Midbrain (tissue), 1 donor: ENCODE results near the gene LTB4R.

ENCODE experiments used
- DNase-seq: peaks from one replicate; lab custom pipeline; 2025; lab: John Stamatoyannopoulos, UW

Gene LTB4R

GRCh38 chr14:24310646-24311604 lies at the start of gene LTB4R:
LTB4R (plus strand) TSS chr14:24311502; CDS start chr14:24315652, 4,150 bp downstream.
- peak; percentile 62 for DNase-seq

GRCh38 chr14:24261969-24262327 lies 49.4 kb upstream of the LTB4R start:
- DNase-seq: no peak

- no peak for DNase-seq
Observed at GRCh38 chr14:24262821-24263733, 48.2 kb upstream of the LTB4R start, which contains the start of gene TGM1. TGM1 (minus strand) TSS chr14:24263177; CDS start chr14:24262352, 825 bp downstream.

GRCh38 chr14:24263848-24264247 lies 47.5 kb upstream of the LTB4R start:
- DNase-seq: no peak

- no peak for DNase-seq
Observed at GRCh38 chr14:24264298-24264697, 47.0 kb upstream of the LTB4R start.

GRCh38 chr14:24266344-24267244 lies 44.7 kb upstream of the LTB4R start:
- no peak for DNase-seq

GRCh38 chr14:24267516-24267915 lies 43.8 kb upstream of the LTB4R start:
- DNase-seq: no peak

- DNase-seq: no peak
Observed at GRCh38 chr14:24268225-24268624, 43.1 kb upstream of the LTB4R start.

- no peak for DNase-seq
Observed at GRCh38 chr14:24269368-24269767, 41.9 kb upstream of the LTB4R start.

GRCh38 chr14:24269910-24270536 lies 41.3 kb upstream of the LTB4R start:
- no peak for DNase-seq

- no peak for DNase-seq
Observed at GRCh38 chr14:24270537-24271133, 40.7 kb upstream of the LTB4R start.

GRCh38 chr14:24271134-24271833 lies 40.0 kb upstream of the LTB4R start, which contains the start of gene RABGGTA:
RABGGTA (minus strand) TSS chr14:24271597; CDS start chr14:24271115, 482 bp downstream.
- DNase-seq: peak; percentile 86

GRCh38 chr14:24271834-24272263 lies 39.5 kb upstream of the LTB4R start:
- no peak for DNase-seq

GRCh38 chr14:24272467-24272866 lies 38.8 kb upstream of the LTB4R start:
- no peak for DNase-seq

- DNase-seq: no peak
Observed at GRCh38 chr14:24273422-24273998, 37.8 kb upstream of the LTB4R start.

- peak; percentile 12 for DNase-seq
Observed at GRCh38 chr14:24274101-24274543, 37.2 kb upstream of the LTB4R start.

GRCh38 chr14:24277071-24277470 lies 34.2 kb upstream of the LTB4R start:
- no peak for DNase-seq

- no peak for DNase-seq
Observed at GRCh38 chr14:24277606-24278321, 33.5 kb upstream of the LTB4R start.

GRCh38 chr14:24278424-24278823 lies 32.9 kb upstream of the LTB4R start:
- DNase-seq: no peak
